Measurements from ENCODE around the gene CTNNA2. TPM values are rescaled to one million over a fixed set of nuclear protein-coding genes. Genes with fewer than 3 reads are reported as not detected.

CTNNA2 gene
- total and polyA plus RNA-seq, 12 donors = 0.12 to 5.0 (median 1.4) TPM; not detected in 1

DNA sequence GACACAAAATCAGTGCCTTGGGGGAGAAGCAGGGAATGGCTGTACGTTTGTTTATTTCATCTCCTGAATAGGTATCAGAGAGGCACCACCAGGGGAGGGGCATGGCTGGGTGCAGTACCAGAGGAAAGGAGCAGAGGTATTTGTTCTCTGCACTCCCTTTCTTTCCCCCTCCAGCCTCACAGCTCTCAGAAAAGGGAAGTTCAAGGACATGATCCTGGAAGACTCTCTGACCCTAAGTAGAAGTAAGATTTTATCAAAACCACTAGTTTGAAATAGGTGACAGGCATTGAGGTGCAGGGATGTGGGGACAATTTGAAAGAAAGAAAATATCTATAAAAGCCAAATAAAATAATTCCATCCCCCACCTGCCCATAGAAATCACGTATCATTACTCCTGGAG lies 655.2 kb downstream of the CTNNA2 start:
- Histone ChIP-seq H3K4me1 (replicated peaks in 1 of 2) (no peaks in the 10 kb centered on the region), H3K4me3 (no peak overlapping the region), H3K36me3 (replicated peaks in 1 of 2) (no peaks in the 10 kb centered on the region), H3K9me3 (replicated peaks in 1 of 3) (no peaks in the 10 kb centered on the region), H3K27me3 (no peaks in the 10 kb centered on the region), H3K27ac (no peak overlapping the region)
- DNase-seq = no peak
- intact Hi-C loops (cut with DNase I) = no loop called here
- TF ChIP-seq, protein P1, sequence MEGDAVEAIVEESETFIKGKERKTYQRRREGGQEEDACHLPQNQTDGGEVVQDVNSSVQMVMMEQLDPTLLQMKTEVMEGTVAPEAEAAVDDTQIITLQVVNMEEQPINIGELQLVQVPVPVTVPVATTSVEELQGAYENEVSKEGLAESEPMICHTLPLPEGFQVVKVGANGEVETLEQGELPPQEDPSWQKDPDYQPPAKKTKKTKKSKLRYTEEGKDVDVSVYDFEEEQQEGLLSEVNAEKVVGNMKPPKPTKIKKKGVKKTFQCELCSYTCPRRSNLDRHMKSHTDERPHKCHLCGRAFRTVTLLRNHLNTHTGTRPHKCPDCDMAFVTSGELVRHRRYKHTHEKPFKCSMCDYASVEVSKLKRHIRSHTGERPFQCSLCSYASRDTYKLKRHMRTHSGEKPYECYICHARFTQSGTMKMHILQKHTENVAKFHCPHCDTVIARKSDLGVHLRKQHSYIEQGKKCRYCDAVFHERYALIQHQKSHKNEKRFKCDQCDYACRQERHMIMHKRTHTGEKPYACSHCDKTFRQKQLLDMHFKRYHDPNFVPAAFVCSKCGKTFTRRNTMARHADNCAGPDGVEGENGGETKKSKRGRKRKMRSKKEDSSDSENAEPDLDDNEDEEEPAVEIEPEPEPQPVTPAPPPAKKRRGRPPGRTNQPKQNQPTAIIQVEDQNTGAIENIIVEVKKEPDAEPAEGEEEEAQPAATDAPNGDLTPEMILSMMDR (IDR thresholded peaks at IDR 0.05) = no peak
- TF ChIP-seq POLR2A (IDR thresholded peaks at IDR 0.05) = no peak
- WGBS, 4 donors = 25 to 47% (median 37%) methylated on average over 2 of the region's 2 CpGs

DNA sequence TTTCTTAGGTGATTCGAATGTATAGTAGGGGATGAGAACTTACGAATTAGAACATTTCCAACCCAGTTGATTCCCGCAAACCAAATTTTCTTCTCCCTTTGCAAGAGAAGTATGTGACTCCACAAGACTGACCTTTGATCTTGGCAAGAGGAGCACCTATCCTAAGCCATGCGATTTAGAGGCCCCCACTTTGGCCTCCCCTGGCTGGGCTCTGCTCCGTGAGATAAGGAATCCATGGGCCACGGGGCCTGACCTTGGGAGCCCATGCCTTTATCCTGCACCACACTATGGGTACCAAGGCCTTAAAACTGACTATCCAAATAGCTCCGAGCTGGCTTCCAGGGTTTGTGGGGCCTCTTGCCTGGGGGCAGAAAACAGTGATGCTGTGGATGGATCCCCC lies 656.0 kb downstream of the CTNNA2 start:
- H3K27ac ChIP-seq = no peak overlapping the region
- no peak overlapping the region for H3K4me3 ChIP-seq
- no peaks in the 10 kb centered on the region for H3K9me3 ChIP-seq (replicated peaks in 1 of 3)
- intact Hi-C loops (cut with DNase I) = no loop called here
- TF ChIP-seq POLR2A (IDR thresholded peaks at IDR 0.05) = no peak
- TF ChIP-seq, protein P1 (IDR thresholded peaks at IDR 0.05) = no peak
- H3K4me1 ChIP-seq (replicated peaks in 1 of 2) = no peaks in the 10 kb centered on the region
- WGBS, 4 donors = 65 to 88% (median 77%) methylated on average over 7 of the region's 7 CpGs
- H3K36me3 ChIP-seq (replicated peaks in 1 of 2) = no peaks in the 10 kb centered on the region
- no peak for DNase-seq
- H3K27me3 ChIP-seq = no peaks in the 10 kb centered on the region

DNA sequence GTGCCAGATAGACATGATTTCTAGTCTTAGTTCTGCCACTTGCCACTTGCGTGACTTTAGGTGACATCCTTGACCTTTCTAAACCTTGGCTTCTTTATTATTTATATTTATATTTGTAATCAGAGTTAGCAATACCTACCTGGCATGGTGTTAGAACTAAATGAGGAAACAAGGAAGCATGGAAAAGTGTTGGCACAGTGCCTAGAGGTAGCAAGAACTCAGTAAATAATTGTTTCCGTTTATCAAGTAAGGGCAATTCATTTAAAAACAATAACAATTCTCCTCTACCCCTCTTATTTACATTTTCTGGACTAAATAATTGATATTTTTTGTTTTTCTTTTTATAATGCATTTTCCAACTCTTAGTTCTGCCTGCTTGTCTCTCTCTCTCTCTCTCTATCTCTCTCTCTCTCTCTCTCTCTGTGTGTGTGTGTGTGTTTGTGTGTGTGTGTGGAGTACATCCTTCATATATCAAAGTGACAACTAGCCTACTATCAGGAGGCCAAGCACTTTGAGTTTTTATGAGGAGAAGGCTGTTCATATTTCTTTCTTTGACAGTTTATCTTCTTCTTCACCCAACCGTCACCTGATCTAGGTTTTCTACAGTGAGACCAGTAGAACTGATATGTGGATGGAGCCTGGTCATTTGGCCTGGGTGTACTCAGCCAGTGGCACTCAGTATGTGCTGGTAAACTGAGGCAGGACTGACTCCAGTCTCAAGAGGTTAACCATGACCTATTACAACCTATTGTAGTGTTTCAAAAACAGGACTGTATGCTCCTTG lies 657.2 kb downstream of the CTNNA2 start:
- Histone ChIP-seq H3K9me3 (replicated peaks in 1 of 3) (no peaks in the 10 kb centered on the region), H3K4me1 (replicated peaks in 1 of 2) (no peaks in the 10 kb centered on the region), H3K36me3 (replicated peaks in 1 of 2) (no peaks in the 10 kb centered on the region), H3K27ac (no peak overlapping the region), H3K27me3 (no peaks in the 10 kb centered on the region), H3K4me3 (no peak overlapping the region)
- 43 to 58% (median 54%) methylated on average over 3 of the region's 3 CpGs for WGBS, 4 donors
- intact Hi-C loops (cut with DNase I) = no loop called here
- DNase-seq = no peak
- TF ChIP-seq, protein P1 (IDR thresholded peaks at IDR 0.05) = no peak
- no peak for TF ChIP-seq POLR2A (IDR thresholded peaks at IDR 0.05)

DNA sequence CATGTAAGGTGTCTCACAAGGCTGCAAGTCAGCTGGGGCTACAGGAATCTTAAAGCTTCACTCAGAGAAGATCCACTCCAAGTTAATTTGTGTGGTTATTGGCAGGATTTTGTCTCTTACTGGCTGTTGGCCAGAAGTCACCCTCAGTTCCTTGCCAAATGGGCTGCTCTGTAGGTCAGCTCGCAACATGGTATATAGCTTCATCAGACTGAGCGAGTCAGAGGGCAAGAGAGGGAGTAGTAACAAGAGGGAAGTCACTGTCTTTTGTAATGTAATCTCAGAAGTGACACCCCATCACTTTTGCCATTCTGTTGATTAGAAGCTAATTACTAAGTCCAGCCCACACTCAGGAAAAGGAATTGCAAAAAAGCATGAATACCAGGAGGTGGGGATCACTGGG lies 672.2 kb downstream of the CTNNA2 start:
- Histone ChIP-seq H3K4me3 (no peak overlapping the region), H3K27me3 (no peaks in the 10 kb centered on the region), H3K4me1 (replicated peaks in 1 of 2) (no peaks in the 10 kb centered on the region), H3K9me3 (replicated peaks in 1 of 3) (no peaks in the 10 kb centered on the region), H3K36me3 (replicated peaks in 1 of 2) (no peaks in the 10 kb centered on the region), H3K27ac (no peak overlapping the region)
- no peak for DNase-seq
- 52 to 58% (median 54%) methylated on average over 2 of the region's 2 CpGs for WGBS, 4 donors
- intact Hi-C loops (cut with DNase I) = no loop called here
- TF ChIP-seq, protein P1 (IDR thresholded peaks at IDR 0.05) = no peak
- TF ChIP-seq POLR2A (IDR thresholded peaks at IDR 0.05) = no peak
